Mucosa of gallbladder (tissue), 1 donor: ENCODE measurements around the gene ZFYVE28. TPM values are rescaled to one million over a fixed set of nuclear protein-coding genes. Genes with fewer than 3 reads are reported as not detected.
"Not testable (repeated sequence)": the region's sequence is repeated elsewhere in the genome, so short reads cannot be mapped to it uniquely, and the experiment has no call there.

Source experiments
- DNase-seq: peaks from one replicate; pipeline ENCODE4 v3.0.0-alpha.2; 2020; ENCODE audit warnings: low spot score
- total RNA-seq: library from RNA; stranded (reverse); gene quantifications from one replicate; pipeline ENCODE4 v1.2.1, GENCODE V29; 2021
- donor health status: DM: no; HTN: no; CAD: no.

The ZFYVE28 gene
- total RNA-seq, 1 donor from 2014 or later: 31.1 TPM

DNA sequence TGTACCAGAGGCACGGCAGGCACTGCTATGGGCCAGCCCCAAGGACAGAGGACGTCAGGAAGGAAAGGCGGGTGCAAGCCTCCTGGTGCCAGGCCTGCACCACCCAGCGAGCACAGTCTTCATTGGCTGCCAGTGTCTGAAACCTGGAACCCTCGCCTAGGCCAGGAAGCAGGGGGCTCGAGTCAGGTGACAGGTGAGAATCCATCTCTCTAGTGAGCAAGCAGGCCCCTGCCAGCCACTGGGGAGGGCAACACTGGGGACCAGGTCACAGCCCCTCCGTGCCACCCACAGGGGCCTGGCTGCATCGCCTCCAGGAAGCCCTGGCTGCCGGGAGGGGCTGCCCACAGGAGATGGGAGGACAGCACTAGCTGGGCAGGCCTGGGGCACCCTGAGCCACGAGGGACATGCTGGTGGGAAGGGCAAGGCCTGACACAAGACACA is 169.6 kb downstream of the ZFYVE28 start:
- no peak for DNase-seq

DNA sequence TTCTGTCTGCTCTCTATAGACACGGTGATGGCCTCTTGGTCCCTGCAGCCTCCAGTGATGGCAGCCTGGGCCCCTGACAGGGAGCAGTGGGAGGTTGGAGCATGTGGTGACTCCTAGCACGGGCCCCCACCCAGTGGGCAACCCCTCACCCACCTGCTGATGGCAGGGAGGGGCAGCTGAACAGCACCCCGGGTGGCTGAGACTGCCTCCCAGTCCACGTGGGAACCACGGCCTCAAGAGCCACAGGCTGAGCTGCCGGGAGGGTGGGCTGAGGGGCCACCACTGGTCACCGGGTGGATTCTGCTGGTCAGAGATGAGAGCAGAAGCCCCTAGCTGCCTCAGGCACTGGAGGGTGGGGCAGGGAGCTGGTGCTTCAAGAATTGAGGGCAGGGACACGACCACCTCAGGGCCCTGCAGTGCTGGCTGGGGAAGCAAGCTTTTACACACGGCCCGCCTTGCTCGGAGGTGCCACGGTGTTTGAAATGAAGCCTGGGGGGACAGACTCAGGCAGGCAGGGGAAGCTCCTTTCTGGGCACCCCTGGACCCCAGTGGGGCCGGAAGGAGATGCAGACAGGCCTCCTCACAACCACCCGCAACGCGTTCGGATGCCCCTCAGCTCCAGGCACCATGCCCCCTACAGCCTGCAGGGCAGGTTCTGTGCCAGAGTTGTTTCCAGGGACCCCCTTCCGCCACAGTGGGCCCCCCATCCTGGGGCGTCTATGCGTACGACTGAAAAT is 170.2 kb downstream of the ZFYVE28 start:
- DNase-seq: no peak

DNA sequence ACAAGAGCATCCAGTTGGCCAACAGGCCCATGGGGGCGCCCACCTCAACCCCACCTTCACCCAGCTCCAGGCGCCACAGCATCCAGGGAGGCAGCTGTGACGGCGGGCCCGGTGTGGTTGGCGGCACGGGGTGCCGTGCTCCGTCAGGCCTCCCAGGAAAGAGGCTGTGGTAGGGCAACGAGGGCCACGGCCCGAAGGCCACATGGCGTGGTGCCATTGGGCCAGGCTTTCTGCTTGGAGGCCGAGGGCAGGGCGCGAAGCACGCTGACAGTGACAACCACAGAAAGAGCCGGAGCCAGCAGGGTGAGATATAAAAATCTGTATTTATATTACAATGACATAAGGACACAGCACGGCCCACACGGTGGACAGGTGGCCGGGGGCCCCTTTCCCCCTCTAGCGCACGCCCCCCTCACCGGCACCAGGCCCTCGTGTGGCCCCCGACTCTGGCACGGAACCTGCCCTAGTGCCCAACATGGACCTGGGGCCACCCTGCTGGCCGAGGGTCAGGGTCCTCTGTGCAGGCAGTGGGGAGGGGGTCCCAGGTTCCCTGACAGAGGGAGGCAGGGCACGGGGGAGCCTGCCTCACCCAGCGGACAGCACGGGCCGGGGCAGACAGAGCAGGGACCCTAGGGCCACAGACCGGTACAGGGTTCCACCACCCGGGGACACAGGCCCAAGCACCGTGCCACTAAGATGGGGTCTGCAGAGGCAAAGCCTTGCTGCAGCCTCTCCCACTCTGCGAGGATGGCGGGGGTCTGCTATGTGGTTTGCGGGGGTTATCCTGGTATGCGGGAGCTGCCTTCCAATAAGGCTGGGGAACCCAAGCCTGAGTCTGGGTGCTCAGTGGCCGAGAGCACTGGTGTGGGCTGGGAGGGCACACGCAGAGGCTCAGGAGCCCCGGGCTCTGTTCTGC is 171.1 kb downstream of the ZFYVE28 start:
- no peak for DNase-seq

DNA sequence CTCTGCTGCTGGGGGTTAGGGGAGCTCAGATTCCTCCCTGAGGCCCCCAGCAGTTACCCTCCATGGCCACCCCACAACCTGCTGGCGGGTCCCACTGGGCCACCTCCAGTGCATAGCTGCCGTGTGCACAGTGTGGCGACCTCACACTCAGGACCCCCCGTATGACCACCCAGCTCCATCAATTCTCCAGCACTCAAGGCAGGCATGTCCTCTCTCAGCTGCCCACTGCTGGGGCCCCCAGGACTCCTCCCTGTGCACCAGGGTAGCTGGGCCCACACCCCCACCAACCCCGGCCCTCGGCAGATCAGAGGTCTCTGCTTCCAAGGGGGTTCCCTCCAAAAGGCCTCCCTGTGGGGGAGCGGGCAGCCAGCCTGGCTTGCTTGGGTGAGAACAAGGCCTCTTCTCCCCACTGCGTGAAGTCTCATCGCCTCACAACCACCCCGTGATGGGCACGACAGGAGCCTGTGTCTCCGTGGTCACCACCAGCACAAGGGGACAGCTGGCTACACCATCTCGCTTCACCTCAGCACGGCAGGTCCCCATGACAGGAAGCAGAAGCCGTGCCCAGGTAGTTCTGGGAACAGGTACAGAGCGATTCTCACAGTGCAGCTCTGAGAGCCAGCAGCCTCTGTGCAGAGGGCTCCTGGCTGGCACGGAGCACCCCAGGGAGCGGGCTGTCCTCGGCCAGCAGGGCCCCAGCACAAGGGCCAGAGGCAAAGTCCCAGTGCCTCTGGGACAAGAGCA is 171.9 kb downstream of the ZFYVE28 start:
- DNase-seq: no peak

DNA sequence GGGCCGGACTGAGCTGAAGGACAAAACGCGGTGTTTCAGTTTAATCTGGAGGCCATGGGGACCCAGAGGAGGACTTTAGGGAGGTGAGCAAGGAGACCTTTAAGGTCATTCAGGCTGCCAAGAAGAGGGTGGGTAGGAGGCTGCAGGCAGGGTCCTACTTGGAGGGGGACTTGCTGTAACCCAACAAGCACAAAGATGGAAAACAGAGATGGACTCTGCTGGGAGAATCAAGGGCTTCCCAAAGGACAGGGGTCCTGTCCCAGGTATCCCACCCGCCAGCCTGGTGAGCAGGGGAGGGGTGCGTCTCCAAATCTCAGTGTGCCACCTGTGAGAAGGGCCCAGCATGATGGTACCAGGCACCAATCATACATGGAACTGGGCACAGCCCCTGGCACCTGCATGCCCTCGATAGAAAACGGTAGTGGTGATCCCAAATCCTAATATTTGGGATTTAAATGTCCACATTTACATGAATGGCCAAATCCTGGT is 172.6 kb downstream of the ZFYVE28 start:
- no peak for DNase-seq

DNA sequence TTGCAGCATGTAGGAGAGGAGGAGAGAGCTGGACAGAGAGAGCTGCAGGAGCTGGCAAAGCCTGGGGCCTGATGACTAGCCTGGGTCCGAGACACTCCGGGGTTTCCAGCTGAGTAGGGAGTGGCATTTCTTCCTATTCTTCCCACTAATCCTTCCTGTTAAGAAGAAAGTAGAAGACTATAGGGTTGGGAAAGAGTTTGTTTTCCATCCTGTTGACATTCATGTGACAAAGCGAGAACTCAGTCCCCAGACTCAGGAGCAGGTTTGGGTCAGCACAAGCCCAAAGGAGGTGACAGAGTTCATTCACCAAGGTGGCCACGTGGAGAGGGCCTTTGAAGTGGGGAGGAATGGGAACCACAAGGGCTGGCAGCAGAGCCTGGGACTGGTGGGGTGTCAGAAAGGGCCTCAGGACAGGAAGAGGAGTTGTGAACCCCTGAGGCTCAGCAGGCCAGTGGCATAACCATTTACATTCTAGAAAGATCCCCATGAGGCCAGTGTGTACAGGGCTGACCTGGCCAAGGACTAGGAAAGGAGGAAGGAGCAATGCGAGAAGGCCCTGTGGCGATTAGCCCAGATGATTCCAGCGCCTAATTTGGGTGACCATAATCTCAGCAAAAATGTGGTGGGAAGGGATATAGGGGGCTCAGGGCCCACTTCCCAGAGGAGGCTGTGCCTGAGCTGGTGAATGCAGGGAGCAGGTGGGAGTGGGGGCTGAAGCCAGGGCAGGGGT is 173.2 kb downstream of the ZFYVE28 start:
- no peak for DNase-seq

DNA sequence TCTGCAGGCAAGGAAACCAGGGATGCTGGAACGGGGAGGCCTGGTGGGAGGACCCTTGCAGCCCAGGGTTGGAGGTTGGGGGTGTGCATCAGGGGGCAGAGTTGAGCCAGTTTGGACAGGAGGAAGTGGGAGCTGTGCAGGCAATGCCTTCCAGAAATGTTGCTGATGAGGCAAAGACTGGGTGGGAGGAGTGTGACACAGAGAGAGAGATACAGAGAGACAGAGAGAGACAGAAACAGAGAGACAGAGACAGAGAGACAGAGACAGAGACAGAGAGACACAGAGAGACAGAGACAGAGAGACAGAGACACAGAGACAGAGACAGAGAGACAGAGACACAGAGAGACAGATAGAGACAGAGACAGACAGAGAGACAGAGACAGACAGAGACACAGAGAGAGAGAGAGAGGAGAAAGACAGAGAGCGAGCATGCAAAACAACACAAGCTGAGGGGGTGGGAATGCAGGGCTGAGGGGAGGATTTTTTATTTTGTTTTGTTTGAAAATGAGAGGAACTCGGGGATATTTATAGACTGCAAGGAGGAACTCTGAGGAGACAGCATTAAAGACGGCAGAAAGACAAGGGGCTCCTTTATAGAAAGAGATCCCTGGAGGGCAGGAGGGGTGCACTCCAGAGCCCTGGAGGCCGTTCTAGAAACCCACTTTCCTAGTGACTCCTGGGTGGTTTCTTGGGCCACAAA is 174.6 kb downstream of the ZFYVE28 start:
- peak; percentile 50 for DNase-seq

DNA sequence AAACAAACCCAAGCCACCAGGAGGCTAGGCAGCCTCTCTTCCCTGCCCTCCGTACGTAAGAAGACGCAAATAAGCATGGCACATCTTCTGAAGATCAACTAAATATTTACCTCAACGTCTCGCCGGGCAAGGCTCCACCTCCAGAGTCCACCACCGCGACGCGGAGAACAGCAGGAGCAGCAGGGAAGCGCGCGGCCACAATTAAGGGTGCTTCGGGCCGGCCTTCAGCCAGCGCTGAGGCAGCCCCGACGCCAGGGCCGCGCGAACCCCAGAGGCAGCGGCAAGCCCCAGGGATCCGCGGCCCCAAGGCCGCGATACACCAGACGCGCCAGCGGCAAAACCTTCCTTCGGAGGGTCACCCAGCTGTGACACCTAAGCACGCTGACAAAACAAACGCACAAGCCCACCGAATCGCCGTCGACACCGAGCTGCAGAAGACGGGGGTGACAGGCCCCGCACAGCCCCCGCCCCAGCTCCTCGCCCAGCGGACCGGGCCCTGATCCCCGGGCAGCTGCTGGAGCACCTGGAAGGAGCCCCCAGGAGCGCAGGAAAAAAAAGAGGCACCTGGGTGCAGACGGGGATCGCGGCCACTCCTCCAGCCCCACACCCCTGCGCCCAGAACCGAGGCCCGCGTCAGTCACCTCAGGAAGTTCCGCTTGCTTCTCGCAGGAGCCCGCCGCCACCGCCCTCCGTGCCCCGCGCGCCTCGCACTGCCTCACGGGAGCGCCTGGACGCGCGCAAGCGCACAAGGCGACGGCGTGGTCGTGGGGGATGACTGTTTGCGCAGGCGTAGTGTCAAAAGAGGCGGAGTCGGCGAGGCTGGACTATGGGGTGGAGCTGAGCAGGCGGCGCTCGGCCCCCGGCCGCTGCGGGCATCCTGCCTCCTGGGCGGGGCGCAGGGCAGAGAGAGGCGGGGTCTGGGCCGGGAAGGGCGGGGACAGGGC is 176.8 kb downstream of the ZFYVE28 start, which contains the start of the genes HAUS3 and POLN:
Gene HAUS3, minus strand, starts transcription at position 712 of the 944 bp plus-strand sequence. CDS start 1,175 bp downstream, outside the sequence.
Gene POLN, minus strand, starts transcription at position 712 of the 944 bp plus-strand sequence. CDS start 12,890 bp downstream, outside the sequence.
- peak; percentile 98 for DNase-seq

DNA sequence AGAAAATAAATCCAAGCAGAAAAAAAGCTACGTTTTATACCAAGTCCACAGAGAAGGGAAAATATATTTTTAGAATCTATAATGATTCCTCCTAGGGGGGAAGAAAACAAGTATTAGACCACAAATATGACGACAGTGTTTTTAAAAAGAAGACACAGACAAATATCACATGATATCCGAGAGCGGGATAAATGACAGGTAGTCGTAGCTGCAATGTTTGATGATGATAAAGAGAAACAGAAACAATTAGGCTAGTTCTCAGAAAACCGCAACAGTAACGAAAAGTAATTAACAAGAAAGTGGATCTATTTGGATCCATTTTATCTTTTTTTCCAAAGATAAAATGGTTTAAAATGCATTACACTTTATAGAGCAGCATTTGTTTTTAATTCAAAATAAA is 177.4 kb downstream of the ZFYVE28 start:
- no peak for DNase-seq

DNA sequence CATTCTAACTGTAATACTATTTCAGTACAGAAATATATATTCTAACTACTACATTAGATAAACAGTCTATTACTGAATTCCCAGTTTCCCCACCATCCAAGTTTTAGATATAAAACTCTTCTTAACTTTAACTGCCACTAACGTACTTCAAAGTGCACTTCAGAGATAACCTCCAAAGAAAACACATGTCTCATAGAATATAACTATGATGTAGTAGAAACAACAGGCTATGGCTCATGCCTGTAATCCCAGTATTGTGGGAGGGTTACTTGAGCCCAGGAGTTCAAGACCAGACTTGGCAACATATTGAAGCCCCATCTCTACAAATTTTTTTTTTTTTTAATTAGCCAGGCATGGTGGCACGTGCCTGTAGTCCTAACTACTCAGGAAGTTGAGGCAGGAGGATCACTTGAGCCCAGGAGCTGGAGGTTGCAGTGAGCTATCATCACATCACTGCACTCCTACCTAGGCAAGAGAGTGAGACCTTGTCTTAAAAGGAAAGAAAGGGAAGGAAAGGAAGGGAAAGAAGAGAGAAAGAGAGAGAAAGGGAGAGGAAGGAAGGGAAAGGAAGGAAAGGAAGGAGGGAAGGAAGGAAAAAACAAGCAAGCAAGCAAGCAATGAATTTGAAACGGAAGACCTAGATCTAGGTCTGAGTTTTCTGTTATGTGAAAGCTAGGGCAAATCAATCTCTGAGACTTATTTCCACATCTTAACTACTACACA is 181.3 kb downstream of the ZFYVE28 start:
- no peak for DNase-seq

DNA sequence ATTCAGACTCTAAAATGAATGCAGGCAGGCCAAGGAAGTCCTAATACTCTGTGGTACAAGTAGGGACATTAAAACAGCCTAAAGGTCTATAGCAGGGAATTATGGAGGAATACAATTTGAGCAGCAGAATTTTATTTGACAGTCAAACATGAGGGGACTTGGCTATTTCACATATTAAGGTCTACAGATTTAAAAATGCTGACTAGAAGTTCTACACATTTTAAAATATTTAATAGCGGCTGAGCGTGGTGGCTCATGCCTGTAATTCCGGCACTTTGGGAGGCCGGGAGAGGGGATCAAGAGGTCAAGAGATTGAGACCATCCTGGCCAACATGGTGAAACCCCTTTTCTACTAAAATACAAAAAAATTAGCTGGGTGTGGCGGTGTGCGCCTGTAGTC is 187.4 kb downstream of the ZFYVE28 start:
- DNase-seq: no peak

DNA sequence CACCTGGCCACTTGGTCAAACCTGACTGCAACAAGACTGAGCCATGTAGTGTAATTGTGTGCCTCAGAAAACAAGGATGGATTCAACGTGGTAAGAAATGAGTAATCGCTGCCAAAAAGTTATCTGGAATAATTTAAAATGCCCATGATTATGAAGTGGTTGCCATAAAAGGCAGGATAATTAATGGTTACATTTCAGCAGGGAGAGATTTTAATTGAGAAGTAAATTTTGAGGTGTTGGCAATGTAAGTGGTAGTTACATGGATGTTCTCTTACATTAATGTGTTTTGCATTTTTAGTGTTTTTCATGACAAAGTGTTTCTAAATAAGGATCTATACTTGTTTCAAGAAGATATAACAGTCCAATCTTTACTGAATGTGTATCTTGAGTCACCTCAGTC is 192.2 kb downstream of the ZFYVE28 start:
- DNase-seq: no peak

DNA sequence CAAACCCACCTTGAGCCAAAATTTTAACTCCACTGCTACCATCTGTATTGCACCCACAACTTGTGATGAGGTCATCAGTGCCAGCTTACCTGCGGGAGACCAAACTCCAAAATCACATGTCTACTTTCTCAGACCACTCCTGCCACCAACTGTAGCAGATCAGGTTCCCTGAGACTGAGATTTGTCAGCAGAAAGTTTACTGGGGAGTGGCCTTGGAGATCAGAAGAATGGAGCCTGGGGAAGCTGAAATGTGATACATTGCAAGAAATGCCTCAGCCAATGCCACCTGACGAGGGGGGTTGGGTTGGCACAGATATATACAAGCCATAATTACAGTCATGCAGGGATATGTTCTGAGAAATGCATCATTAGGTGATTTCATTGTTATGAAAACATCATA is 195.6 kb downstream of the ZFYVE28 start:
- DNase-seq: no peak

DNA sequence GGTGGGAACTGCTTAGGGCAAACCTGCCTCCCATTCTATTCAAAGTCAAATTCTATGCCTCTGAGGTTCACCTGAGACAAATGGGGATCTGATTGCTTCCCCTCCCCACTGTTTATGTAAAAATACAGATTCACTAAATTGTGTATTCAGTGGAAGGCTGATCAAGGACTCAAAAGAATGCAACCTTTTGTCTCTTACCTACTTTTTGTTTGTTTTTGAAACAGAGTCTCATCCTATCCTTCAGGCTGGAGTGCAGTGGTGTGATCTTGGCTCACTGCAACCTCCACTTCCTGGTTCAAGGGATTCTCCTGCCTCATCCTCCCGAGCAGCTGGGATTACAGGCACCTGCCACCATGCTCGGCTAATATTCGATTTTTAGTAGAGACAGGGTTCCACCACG is 197.1 kb downstream of the ZFYVE28 start:
- DNase-seq: not testable (repeated sequence)

DNA sequence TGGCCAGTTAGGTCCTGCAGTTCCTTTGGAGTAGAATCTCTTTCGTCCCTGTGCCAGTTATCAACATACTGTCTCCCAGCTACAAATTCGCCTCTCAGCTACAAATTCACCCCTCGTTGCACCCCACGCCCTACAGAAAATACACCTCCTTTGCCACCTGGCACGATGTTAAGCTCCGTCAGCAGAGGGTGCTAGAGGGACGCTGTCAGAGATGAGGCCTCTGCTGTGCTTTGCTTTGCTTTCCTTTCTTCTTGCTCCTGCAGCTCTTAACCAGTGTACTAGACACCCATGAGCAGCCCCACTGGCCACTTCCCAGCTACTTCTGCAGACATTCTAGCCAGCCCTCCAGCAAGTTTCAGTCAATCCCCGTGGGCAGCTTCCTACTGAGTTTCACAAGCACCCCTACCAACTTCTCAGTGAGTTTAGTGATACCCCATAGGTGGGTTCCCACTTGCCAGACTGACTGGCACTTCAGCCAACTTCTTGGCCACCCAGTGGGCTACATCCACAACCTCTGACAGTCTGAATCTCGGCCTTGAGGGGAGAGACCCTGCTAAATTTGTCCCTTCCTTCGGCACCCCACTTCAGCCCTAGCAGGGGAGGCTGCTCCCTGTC is 198.3 kb downstream of the ZFYVE28 start:
- DNase-seq: peak; percentile 75
